ENCODE data around the gene UNC93B1. TPM values are rescaled to one million over a fixed set of nuclear protein-coding genes. Genes with fewer than 3 reads are reported as not detected.

UNC93B1 gene
- total and polyA plus RNA-seq, 2 donors = 20.5 to 34.9 TPM

DNA sequence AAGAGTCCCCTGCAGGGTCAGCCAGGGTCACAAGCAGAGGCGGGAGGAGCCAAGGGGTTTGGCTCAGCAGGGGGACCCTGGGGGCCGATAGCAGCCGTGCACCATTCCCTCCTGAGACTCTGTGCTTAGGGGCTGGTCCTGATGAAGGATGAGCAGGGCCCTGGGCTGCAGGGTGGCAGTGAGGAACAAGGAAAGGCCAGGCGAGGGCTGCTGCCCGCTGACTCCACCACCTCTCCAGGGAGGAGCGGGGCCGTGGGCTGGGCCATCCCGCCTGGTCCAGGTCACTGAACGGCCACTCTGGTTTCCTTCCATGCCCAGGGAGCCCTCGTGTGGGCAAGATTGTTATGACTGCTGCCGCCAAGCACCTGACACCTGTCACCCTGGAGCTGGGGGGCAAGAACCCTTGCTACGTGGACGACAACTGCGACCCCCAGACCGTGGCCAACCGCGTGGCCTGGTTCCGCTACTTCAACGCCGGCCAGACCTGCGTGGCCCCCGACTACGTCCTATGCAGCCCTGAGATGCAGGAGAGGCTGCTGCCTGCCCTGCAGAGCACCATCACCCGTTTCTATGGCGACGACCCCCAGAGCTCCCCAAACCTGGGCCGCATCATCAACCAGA is 17.4 kb upstream of the UNC93B1 start:
- no peaks in the 10 kb centered on the region for H3K36me3 ChIP-seq (ENCODE audit: insufficient read depth)
- 75% methylated on average over 27 of the region's 27 CpGs for WGBS
- DNase-seq (ENCODE audit: extremely low spot score) = no peak
- H3K27ac ChIP-seq (ENCODE audit: low read depth) = no peak overlapping the region
- H3K4me1 ChIP-seq (ENCODE audit: insufficient read depth) = no peaks in the 10 kb centered on the region
- H3K4me3 ChIP-seq (ENCODE audit: low read depth, low read length) = no peak overlapping the region

DNA sequence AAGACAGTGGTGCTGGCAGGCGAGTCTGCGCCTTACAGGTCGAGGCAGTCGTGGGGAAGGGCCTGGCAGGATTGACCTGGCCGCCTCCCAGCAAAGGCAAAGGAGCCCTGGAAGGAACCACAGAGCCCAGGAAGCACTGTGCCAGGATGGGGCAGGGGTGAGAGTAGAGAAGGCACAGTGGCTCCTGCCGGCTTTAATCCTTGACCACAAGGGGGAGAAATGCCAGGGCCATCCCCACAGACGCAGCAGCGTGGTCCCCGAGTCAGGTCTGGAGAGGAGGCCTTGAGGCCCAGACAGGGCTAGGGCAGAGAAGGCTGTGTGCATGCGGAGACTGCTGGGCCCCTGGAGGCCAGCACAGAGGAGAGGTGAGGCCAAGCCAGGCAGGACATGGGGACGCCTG is 16.7 kb upstream of the UNC93B1 start:
- no peaks in the 10 kb centered on the region for H3K4me1 ChIP-seq (ENCODE audit: insufficient read depth)
- 44% methylated on average over 11 of the region's 11 CpGs for WGBS
- DNase-seq (ENCODE audit: extremely low spot score) = no peak
- H3K27ac ChIP-seq (ENCODE audit: low read depth) = no peak overlapping the region
- H3K36me3 ChIP-seq (ENCODE audit: insufficient read depth) = no peaks in the 10 kb centered on the region
- no peak overlapping the region for H3K4me3 ChIP-seq (ENCODE audit: low read depth, low read length)

DNA sequence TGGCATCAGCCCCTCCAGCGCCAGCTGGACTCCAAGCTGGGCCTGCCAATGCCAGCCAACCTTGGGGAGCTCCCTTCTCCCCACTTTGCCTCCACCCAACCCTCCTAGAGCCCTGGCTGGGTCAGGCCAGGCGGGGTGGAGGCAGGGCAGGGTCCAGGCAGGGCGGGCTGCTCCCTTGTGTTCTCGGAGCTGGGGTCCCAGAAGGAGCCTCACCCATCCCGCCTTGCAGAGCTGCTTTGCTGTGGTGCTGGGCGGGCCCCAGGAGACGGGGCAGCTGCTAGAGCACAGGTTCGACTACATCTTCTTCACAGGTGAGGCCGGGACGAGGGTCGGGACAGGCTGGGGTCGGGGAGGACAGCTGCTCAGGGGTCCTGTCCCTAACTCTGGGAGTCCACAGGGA is 15.6 kb upstream of the UNC93B1 start:
- 92% methylated on average over 12 of the region's 12 CpGs for WGBS
- Histone ChIP-seq H3K4me1 (ENCODE audit: insufficient read depth) (no peaks in the 10 kb centered on the region), H3K27ac (ENCODE audit: low read depth) (no peak overlapping the region), H3K4me3 (ENCODE audit: low read depth, low read length) (no peak overlapping the region), H3K36me3 (ENCODE audit: insufficient read depth) (no peaks in the 10 kb centered on the region)
- DNase-seq (ENCODE audit: extremely low spot score) = no peak

DNA sequence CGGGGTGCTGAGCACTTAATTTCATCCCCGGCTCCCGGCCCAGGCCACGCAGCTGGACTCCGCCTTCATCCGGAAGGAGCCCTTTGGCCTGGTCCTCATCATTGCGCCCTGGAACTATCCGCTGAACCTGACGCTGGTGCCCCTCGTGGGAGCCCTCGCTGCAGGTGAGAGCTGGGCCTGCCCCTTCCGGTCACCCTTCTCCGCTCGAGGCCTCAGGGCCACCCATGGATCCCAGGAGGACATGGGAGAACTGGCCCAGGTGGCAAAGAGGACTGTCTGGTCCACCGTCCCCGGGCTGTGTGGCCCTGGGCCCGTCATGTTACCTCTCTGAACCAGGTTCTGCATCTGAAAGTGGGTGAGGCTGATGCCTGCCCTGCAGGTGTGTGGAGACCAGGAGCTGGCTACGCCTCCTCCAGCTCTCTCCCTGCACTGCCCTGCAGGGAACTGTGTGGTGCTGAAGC is 14.9 kb upstream of the UNC93B1 start:
- DNase-seq (ENCODE audit: extremely low spot score) = no peak
- Histone ChIP-seq H3K27ac (ENCODE audit: low read depth) (no peak overlapping the region), H3K4me3 (ENCODE audit: low read depth, low read length) (no peak overlapping the region), H3K36me3 (ENCODE audit: insufficient read depth) (no peaks in the 10 kb centered on the region), H3K4me1 (ENCODE audit: insufficient read depth) (no peaks in the 10 kb centered on the region)
- WGBS = 90% methylated on average over 18 of the region's 18 CpGs

DNA sequence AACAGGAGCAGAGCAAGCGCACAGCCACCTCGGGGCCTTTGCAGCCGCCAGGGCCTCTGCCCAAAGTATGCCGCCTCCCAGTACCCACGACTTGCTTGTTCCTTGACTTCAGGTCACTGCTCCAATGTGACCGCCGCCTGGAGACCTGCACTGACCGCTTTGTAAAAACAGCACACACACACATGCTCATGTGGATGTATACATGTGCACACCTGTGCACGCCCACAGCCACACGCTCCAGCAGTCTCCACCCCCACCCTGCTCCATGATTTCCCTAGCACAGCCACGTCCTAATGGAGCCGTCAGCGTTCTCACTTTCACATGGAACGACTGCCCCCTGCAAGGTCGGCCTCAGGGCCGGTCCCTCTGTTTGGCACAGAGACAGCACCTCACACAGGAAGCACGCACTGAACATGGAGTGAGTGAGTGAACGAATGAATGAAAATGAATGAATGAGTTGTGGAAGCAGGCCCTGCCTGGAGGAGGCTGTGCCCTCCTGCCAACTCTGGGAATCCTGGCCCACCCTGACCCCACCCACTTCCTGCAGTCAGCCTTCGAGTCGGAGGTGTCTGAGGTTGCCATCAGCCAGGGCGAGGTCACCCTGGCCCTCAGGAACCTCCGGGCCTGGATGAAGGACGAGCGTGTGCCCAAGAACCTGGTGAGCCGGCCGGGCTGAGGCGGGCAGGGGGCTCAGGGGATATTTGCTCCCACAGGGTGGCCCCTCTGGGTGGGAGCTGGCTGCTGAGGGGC is 14.3 kb upstream of the UNC93B1 start:
- Histone ChIP-seq H3K36me3 (ENCODE audit: insufficient read depth) (no peaks in the 10 kb centered on the region), H3K4me1 (ENCODE audit: insufficient read depth) (no peaks in the 10 kb centered on the region), H3K27ac (ENCODE audit: low read depth) (no peak overlapping the region), H3K4me3 (ENCODE audit: low read depth, low read length) (no peak overlapping the region)
- 79% methylated on average over 27 of the region's 27 CpGs for WGBS
- DNase-seq (ENCODE audit: extremely low spot score) = no peak

DNA sequence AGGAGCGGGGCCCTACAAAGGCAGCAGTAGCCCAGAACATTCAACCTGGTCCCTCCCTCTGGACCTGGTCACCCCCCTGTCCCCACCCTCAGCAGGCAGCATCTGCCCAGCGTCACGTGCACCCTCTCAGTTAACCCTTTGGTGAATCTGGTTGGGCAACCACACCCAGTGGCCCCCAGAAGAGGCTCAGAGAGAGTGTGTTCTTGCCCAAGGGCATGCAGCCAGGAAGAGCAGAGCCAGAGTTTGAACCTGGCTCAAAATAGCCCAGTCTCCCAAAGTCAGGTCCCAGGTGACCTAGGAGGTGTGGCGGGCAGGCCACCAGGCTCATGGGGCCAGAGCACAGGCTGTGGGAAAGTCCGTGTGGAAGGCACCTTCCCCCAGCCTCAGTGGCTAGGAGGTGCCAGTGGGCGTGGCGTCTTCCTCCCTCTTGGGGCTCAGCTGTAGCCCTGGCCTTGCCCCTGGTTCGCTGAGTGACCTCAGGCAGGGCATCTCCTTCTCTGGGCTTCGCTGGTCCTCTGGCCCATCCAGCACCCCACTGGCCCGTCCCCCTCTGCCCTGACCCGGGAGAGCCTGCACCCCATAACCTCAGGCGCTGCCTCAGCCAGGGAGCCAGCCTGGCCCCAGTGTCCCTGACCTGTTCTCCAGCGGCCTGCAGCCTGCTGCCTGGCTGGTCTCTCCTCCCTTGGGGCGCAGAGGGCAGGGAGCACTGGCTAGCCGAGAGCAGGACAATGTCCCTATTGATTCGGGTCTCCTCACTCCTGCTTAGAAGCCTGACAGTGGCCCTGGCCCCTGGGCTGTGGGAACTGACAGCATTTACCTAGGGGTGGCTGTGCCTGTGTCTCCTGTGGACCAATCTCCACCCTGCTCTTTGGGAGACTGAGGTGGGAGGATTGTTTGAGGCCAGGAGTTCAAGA is 13.3 kb upstream of the UNC93B1 start:
- WGBS = 69% methylated on average over 16 of the region's 16 CpGs
- DNase-seq (ENCODE audit: extremely low spot score) = no peak

DNA sequence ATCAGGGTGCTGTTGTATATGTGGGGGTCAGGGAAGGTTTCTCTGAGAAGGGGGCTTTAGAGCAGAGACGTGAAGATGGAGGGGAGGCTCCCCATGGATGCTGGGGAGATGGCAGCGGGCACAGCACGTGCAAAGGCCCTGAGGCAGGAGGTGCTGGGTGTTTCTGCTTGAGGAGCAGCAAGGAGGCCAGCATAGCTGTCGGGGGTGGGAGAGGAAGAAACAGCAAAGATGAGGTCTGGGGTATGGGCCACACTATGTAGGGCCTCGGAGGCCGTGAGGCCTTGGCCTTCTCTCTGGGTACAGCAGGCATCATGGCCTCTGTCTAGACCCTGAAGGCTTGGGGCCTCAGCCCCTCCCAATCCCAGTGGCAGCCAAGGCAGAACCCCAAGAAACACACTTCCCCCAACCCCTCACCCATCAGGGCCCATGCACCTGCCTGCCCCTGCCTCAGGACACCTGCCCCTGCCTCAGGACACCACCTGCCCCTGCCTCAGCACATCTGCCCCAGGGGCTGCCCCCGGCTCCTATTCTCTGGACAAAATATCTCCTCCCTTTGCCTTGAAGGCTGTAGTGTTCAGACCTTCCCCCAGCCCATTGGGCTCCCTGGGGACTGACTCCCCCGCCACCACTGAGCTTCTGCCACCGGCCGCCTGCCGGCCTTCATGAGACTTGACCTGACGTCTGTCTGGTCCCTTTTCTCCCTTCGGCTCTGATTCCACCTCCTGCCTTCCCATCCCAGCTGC is 12.4 kb upstream of the UNC93B1 start:
- DNase-seq (ENCODE audit: extremely low spot score) = no peak
- 65% methylated on average over 13 of the region's 13 CpGs for WGBS
- Histone ChIP-seq H3K36me3 (ENCODE audit: insufficient read depth) (no peaks in the 10 kb centered on the region), H3K4me1 (ENCODE audit: insufficient read depth) (no peaks in the 10 kb centered on the region), H3K27ac (ENCODE audit: low read depth) (no peak overlapping the region), H3K4me3 (ENCODE audit: low read depth, low read length) (no peak overlapping the region)

More for the DNA sequence above, 13.3 kb upstream of the UNC93B1 start:
- Histone ChIP-seq H3K4me1 (ENCODE audit: insufficient read depth) (no peaks in the 10 kb centered on the region), H3K4me3 (ENCODE audit: low read depth, low read length) (no peak overlapping the region), H3K27ac (ENCODE audit: low read depth) (no peak overlapping the region), H3K36me3 (ENCODE audit: insufficient read depth) (no peaks in the 10 kb centered on the region)

DNA sequence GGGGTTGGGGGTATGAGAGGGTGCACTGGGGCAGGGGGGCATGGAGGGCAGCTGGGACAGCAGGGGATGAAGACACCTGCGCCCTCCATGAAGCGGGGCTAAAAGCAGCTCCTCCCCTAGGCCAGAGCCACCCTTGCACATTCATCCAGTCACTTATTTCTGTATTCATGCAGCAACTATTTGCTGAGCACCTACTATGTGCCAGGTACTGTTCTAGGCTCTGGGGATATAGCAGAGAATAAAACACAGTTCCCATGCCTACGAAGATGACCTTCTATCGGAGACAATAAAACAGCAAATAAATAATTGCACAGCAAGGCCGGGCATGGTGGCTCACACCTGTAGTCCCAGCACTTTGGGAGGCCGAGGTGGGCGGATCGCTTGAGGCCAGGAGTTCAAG is 11.6 kb upstream of the UNC93B1 start:
- Histone ChIP-seq H3K27ac (ENCODE audit: low read depth) (no peak overlapping the region), H3K4me3 (ENCODE audit: low read depth, low read length) (no peak overlapping the region), H3K36me3 (ENCODE audit: insufficient read depth) (no peaks in the 10 kb centered on the region), H3K4me1 (ENCODE audit: insufficient read depth) (no peaks in the 10 kb centered on the region)
- DNase-seq (ENCODE audit: extremely low spot score) = no peak
- 97% methylated on average over 8 of the region's 8 CpGs for WGBS

DNA sequence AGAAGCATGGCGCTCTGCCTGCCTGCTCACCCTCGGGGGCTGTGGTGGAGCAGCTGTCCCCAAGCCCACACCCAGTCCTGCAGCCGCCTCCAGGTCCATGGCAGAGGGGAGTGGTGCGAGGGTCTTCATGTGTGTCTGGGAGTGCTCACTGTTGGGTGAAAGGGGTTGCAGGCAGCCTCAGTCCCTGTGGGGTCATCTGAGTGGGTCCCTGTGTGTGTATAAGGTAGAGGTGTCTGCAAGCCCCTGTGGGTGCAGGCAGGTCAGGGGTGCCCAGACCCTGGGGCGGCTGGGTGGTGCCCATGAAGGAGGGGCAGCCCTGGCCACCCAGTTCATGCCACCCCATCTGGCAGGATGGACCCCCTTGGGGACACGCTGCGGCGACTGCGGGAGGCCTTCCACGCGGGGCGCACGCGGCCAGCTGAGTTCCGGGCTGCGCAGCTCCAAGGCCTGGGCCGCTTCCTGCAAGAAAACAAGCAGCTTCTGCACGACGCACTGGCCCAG is 11.1 kb upstream of the UNC93B1 start:
- no peaks in the 10 kb centered on the region for H3K4me1 ChIP-seq (ENCODE audit: insufficient read depth)
- no peak overlapping the region for H3K4me3 ChIP-seq (ENCODE audit: low read depth, low read length)
- peak overlapping the region; percentile 51 for H3K27ac ChIP-seq (ENCODE audit: low read depth)
- H3K36me3 ChIP-seq (ENCODE audit: insufficient read depth) = no peaks in the 10 kb centered on the region
- 91% methylated on average over 19 of the region's 19 CpGs for WGBS
- no peak for DNase-seq (ENCODE audit: extremely low spot score)

DNA sequence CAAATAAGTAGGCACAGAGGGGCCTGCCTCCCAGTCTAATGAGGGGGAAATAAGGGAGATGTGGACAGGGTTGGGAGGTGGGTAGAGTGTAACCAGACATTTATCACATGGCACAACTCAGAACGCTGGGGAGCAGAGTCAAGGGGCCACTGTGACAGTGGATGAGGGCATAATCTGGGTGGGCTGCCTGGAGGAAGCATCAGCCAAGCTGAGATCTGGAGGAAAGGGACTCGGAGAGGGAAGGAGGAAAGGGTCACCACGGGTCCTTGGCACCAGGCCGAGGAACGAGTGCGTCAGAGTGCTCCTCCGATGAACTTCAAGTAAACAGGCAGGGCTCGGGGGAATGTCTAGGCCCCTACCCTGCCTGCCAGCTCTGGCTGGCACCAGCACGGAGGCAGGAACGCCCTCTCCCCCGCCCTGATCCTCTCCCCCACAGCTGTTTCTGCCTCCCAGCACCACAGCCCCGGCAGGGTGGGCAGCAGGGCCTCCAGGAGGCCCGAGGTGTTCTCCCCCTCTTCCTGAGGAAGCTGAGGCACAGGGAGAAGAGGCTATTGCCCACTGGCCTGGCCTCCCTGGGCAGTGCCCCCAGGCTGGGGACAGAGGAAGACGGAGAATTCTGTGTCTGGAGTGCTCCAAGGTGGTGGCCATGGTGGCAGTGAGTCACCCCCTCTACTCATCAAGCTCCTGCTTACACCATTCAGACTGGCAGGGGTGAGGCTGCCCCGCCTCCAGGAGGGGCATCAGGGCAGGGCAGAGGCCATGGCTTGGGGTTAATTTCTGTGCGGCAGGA is 10.5 kb upstream of the UNC93B1 start:
- Histone ChIP-seq H3K4me3 (ENCODE audit: low read depth, low read length) (no peak overlapping the region), H3K4me1 (ENCODE audit: insufficient read depth) (no peaks in the 10 kb centered on the region), H3K36me3 (ENCODE audit: insufficient read depth) (no peaks in the 10 kb centered on the region), H3K27ac (ENCODE audit: low read depth) (peak overlapping the region; percentile 58)
- peak; percentile 59 for DNase-seq (ENCODE audit: extremely low spot score)
- WGBS = 52% methylated on average over 16 of the region's 16 CpGs

DNA sequence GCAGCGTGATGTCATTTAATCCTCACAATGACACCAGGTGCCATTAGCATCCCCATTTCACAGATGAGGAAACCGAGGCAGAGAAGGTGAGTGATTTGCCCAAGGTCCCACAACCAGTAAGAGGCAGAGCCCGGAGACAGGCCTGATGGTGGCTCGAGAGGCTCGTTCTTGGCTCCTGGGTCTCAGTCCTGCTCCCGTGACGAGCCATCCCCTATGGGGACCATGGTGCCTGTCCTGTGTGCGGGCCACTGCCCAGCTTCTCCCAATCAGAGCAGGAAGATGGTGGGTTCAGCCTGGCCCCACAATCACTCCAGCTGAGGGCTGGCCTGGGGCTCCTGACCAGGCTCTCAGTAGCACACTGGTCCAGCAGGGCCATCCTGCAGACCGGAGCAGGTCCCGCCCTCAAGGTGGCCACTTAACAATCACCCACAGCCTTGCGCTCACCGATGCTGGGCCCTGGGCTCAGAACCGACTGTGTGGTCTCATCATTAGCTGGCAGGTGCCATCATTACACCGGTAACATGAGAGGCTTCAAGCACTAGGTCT is 9.8 kb upstream of the UNC93B1 start:
- no peaks in the 10 kb centered on the region for H3K36me3 ChIP-seq (ENCODE audit: insufficient read depth)
- H3K4me1 ChIP-seq (ENCODE audit: insufficient read depth) = no peaks in the 10 kb centered on the region
- H3K27ac ChIP-seq (ENCODE audit: low read depth) = peak overlapping the region; percentile 58
- H3K4me3 ChIP-seq (ENCODE audit: low read depth, low read length) = no peak overlapping the region
- DNase-seq (ENCODE audit: extremely low spot score) = no peak
- WGBS = 91% methylated on average over 14 of the region's 14 CpGs

DNA sequence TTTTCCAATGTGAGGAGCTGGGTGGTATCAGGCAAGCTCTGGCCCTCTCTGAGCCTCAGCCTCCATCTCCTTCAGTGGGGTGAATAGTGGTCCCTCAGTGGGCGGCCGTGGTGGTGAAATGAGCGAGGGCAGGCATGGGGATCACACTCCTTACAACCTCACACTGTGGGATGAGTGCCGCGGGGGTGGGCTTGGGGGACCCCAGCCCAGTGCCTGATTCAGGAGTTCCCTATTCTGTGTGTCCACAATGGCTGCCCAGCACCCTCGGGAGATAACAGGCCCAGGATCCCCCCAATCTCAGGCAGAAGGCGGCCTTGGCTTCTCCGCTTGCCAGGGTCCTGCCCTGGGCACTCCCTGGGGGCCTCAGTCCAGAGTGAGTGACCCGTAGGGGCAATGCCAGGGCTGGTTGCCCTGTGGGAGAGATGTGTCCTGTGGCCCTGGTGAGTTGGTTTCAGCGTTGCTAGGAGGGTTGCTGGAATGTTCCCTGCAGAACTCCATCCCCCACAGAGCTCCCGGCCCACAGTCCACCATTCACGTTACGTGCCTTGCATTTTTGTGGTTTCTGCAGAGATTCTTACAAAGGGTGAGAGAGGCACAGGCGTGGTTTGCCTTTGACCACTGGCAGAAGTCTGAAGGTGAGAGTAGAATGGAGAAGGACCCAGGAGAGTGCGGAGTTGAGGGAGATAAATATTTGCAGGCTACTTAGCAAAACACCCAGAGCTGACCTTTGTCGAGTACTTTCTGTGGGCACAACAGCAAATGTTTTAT is 9.1 kb upstream of the UNC93B1 start:
- no peak for DNase-seq (ENCODE audit: extremely low spot score)
- Histone ChIP-seq H3K36me3 (ENCODE audit: insufficient read depth) (no peaks in the 10 kb centered on the region), H3K27ac (ENCODE audit: low read depth) (no peak overlapping the region), H3K4me3 (ENCODE audit: low read depth, low read length) (no peak overlapping the region), H3K4me1 (ENCODE audit: insufficient read depth) (no peaks in the 10 kb centered on the region)
- WGBS = 75% methylated on average over 16 of the region's 16 CpGs

Measured in urinary bladder (tissue), 4 donors.